ACHN (cell line): ENCODE results near the gene NYAP2.

Experiments
- DNase-seq: peaks from one replicate; pipeline ENCODE4 v3.0.0-alpha.2; 2015
- in situ Hi-C: cut with HindIII; loops from 2 replicates; pipeline ENCODE4 v1.10.0; 2017; ENCODE audit warnings: low sequenced_read_pairs, low pct_ligation_motif_present, low pct_unique_long_range_greater_than_20kb

NYAP2 gene

GRCh38 chr2:225466891-225467604, 67.5 kb downstream of the NYAP2 start:
- in situ Hi-C loops: no loop called here
- no peak for DNase-seq

DNA sequence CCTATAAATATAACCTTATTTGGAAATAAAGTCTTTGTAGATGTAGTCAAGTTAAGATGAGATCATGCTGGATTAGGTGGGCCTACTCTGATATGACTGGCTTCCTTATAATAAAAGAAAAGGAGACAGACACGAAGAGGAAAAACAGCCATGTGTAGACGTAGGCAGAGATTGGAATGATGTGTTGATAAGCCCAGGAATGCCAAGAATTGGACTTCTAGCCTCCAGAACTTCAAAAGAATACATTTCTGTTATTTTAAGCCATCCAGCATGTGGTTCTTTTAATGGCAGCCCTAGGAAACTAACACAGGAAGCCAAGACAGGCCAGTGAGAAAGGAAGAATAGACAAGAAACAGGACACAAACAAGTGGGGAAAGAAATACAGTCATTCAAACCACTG, 68.6 kb downstream of the NYAP2 start:
- in situ Hi-C loops: no loop called here
- no peak for DNase-seq

GRCh38 chr2:225471039-225471438, 71.5 kb downstream of the NYAP2 start:
- no peak for DNase-seq
- in situ Hi-C loops: no loop called here

DNA sequence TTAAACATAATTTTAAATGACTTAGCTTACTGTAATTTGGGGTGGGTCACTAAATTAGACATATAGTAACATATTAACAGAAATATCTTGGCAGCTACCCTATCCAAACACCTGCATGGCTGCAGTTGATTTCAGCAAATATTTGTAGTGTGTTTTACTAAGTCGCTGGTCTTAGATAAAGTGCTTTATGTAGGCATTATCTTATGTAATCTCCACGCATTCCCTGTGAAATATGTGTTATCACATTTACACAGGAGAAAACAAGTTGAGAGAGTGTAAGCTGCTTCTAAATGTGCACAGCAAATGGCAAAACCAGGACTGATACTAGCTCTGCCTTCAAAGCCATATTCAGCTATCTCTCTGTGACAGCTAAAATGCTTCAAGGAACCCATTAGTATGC, 72.0 kb downstream of the NYAP2 start:
- DNase-seq: no peak
- in situ Hi-C loops: no loop called here

GRCh38 chr2:225472161-225472560, 72.7 kb downstream of the NYAP2 start:
- in situ Hi-C loops: no loop called here
- no peak for DNase-seq

DNA sequence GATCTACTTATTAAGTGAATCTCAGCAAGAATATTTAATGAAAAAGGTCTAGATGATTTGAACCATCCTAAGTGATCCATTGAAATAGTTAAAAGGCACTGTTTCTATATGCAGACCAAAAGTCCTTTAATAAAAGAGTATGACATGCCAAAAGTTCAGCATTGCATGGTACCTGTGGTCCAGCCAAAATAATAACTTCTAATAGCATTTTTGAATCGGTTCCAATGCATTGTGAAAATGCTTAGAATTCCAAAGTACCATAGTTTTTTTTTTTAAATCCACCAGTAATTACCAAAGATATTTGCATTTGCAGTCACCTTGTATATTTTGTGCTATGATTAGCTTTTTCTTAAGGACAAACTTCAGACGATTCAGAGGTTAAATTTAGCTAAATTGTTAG, 79.9 kb downstream of the NYAP2 start:
- in situ Hi-C loops: no loop called here
- no peak for DNase-seq

GRCh38 chr2:225484751-225485150, 85.2 kb downstream of the NYAP2 start:
- no peak for DNase-seq
- in situ Hi-C loops: no loop called here

DNA sequence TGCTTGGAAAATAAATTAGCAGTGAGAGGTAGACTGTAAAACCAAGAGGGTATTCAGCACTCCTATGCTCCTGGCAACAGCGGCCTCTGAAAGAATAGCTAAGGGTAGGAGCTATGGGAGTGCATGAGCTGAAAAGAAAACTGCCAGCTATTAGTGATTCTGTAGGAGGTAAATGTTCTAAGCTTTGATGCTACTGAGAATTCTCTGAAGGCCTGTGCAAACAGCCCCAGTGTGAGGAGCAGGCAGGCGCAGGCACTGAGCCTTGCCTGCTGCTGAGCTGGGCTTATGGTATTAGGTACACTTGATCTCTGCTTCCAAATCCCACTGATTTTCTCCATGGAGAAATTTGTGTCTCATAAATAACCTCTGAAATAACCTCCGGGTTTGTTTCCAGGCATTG, 86.7 kb downstream of the NYAP2 start:
- no peak for DNase-seq
- in situ Hi-C loops: no loop called here

GRCh38 chr2:225487878-225488416, 88.4 kb downstream of the NYAP2 start:
- no peak for DNase-seq
- in situ Hi-C loops: no loop called here

GRCh38 chr2:225488743-225489142, 89.2 kb downstream of the NYAP2 start:
- in situ Hi-C loops: no loop called here
- no peak for DNase-seq

GRCh38 chr2:225493420-225494099, 94.0 kb downstream of the NYAP2 start:
- no peak for DNase-seq
- in situ Hi-C loops: no loop called here

- in situ Hi-C loops: no loop called here
- no peak for DNase-seq
Observed at GRCh38 chr2:225494100-225494459, 94.6 kb downstream of the NYAP2 start.

DNA sequence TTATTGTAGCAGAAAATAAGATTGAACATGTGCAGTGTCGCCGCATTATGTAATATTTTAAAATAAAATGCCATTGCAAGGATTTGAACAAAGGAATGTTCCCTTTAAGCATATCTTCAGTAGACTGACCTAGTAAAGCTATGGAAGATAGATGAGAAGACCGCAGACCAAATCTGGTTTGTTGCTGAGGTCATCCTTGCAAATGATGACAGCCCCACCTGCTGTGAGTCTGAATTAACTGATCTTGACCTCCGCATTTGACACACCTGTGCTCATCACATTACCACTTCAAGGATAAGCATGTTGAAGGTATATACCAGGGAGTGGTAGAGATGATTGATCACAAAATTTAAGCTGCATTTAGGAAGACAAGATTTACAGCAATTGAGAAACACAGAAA, 96.2 kb downstream of the NYAP2 start:
- no peak for DNase-seq
- in situ Hi-C loops: no loop called here

- in situ Hi-C loops: no loop called here
- DNase-seq: no peak
Observed at GRCh38 chr2:225496568-225496967, 97.1 kb downstream of the NYAP2 start.

DNA sequence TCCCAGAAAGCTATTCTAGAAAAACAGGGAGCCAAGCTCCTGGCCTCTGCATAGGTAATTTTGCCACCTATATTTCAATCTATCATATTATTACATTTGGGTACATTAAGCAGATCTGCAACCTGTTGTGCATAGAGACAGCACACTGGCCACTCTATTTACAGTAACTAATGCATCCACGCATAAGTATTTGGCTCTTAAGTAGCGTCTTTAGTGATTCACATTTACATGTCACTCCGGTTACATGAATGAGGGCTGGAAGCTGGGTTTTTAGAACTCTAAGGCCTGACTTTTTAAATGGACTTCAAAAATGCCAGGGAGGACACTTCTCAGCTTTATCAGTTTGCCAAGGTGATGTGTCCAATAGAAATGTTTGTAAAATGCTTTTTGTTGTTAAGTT, 97.7 kb downstream of the NYAP2 start:
- no peak for DNase-seq
- in situ Hi-C loops: no loop called here

DNA sequence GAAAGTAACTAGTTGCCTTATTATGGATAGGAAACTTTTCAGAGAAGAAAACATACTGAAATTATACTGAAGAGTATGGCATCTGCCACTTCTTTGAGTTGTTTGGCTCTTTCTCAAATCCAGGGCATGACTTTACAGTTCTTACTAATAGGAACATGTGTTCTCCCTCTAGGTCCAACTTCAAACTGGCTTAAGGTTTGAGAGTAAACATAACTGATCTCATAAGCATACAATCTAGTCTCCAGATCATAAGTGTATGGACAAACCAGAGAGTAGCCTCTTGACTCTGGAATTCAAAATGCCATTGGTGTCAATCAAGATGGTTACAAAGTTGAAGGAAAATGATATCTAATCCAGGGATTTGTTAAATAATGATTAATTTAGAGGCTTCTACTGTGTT, 101.5 kb downstream of the NYAP2 start:
- no peak for DNase-seq
- in situ Hi-C loops: no loop called here

GRCh38 chr2:225502971-225503370, 103.5 kb downstream of the NYAP2 start:
- no peak for DNase-seq
- in situ Hi-C loops: no loop called here

DNA sequence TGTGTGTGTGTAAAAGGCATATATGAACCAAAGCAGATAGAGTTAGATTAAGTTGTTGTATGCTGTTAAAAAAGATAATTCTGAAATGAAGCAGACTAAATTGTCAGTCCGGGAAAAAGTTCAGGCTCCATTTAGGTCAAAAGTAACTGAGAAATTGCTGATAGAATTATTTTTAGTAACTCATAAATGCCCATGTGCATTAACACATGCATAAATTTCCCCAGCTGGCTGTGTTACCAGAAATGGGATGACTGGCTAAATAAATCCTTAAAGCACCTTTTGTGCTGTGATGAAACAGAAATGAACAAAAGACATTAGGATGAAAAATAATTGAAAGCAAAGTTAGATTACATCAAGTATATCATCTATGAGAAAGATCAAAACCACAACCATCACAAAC, 111.3 kb downstream of the NYAP2 start:
- DNase-seq: no peak
- in situ Hi-C loops: no loop called here

DNA sequence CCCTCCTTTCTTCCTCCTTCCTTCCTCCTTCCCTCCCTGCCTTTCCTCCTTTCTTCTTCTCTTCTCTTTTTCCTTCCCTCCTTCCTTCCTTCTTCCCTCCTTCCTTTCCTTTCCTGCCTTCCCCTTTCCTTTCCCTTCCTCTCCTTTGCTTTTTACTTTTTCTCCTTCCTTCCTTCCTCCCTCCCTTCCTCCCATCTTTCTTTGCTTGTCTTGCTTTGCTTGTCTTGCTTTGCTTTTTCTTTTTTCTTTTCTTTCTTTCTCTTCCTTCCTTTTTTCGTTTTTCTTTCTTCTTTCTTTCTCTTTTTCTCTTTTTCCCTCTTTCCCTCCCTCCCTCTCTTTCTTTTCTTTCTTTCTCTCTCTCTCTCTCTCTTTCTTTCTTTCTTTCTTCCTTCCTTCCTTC, 113.0 kb downstream of the NYAP2 start:
- DNase-seq: no peak
- in situ Hi-C loops: no loop called here

GRCh38 chr2:225512876-225513540, 113.5 kb downstream of the NYAP2 start:
- in situ Hi-C loops: no loop called here

More at GRCh38 chr2:225512876-225513540, 113.5 kb downstream of the NYAP2 start:
- DNase-seq: no peak
